Endothelial cell of umbilical vein (primary cell): ENCODE data around the gene MRPL58. TPM values are rescaled to one million over a fixed set of nuclear protein-coding genes. Genes with fewer than 3 reads are reported as not detected.

ENCODE experiments used
- BruUV-seq: library from RNA; stranded (reverse); fragments of 400-500 nt; replicated peaks from 2 replicates; lab custom pipeline; 2021; lab: Mats Ljungman, UMichigan
- CTCF ChIA-PET: fragments of 300-600, 350-600 bp; sonication (Branson Sonifier 250); formaldehyde crosslinking; loops from one replicate; lab custom pipeline; 2021; ENCODE audit warnings: antibody characterized with exemption, inconsistent platforms; lab: Charles Lee
- POLR2A ChIA-PET: fragments of 300-600, 350-600 bp; sonication (Branson Sonifier 250); formaldehyde crosslinking; loops from one replicate; lab custom pipeline; 2021; ENCODE audit warnings: antibody characterized with exemption, inconsistent platforms; lab: Charles Lee
- DNase-seq: peaks from one replicate; pipeline ENCODE4 v3.0.0-alpha.2; 2011; ENCODE audit warnings: low read depth, low spot score
- FAIRE-seq: peaks from 2 replicates; lab custom pipeline; 2011; peaks lifted over from hg19 to GRCh38; lab: Jason Lieb, UNC
- H2AFZ ChIP-seq: 2 replicates; pipeline ENCODE4 v1.6.0; 2012; ENCODE audit warnings: low read depth, low read length, control low read depth, inconsistent platforms
- H3K27ac ChIP-seq: 2 replicates; pipeline ENCODE4 v1.5.1; 2011; ENCODE audit warnings: low read depth, mild to moderate bottlenecking, control low read depth, low read length, moderate library complexity; ENCODE audit not compliant: insufficient read depth
- H3K27me3 ChIP-seq, 2 experiments: 2 replicates each; pipeline versions ENCODE4 v1.6.0 to v1.6.1; 2011; ENCODE audit warnings: low read length in 2 of 2, mixed read lengths in 1 of 2; ENCODE audit not compliant: control insufficient read depth in 2 of 2, insufficient read depth in 2 of 2
- H3K36me3 ChIP-seq, 2 experiments: 2 replicates in 1 of 2; 3 replicates in 1 of 2; pipeline ENCODE4 v1.5.1; 2011; ENCODE audit warnings: low read length in 2 of 2, mild to moderate bottlenecking in 1 of 2, moderate library complexity in 1 of 2; ENCODE audit not compliant: control insufficient read depth in 2 of 2, insufficient read depth in 2 of 2; ENCODE audit errors: extremely low read depth in 1 of 2
- H3K4me1 ChIP-seq: 3 replicates; pipeline ENCODE4 v1.5.1; 2011; ENCODE audit warnings: mild to moderate bottlenecking, low read length; ENCODE audit not compliant: control insufficient read depth, insufficient read depth; ENCODE audit errors: extremely low read depth
- H3K4me2 ChIP-seq: 2 replicates; pipeline ENCODE4 v1.6.1; 2011; ENCODE audit warnings: low read length, control low read depth, mixed read lengths; ENCODE audit not compliant: insufficient read depth
- H3K4me3 ChIP-seq, 3 experiments: fragments of 200-600 bp in 1 of 3; sonication (generic), shearing (Covaris generic) in 1 of 3; replicated peaks in 1 of 3; 2 replicates each; pipeline ENCODE4 v1.5.1; 2011 to 2016; ENCODE audit warnings: control low read depth in 3 of 3, low read length in 3 of 3, mild to moderate bottlenecking in 2 of 3, inconsistent platforms in 1 of 3, low read depth in 1 of 3, moderate library complexity in 1 of 3; ENCODE audit not compliant: insufficient read depth in 1 of 3
- H3K79me2 ChIP-seq: 2 replicates; pipeline ENCODE4 v1.6.0; 2012; ENCODE audit warnings: low read length, inconsistent platforms; ENCODE audit not compliant: control insufficient read depth, insufficient read depth
- H3K9ac ChIP-seq: replicated peaks from 2 replicates; pipeline ENCODE3; 2011; ENCODE audit warnings: low read length, control low read depth; ENCODE audit not compliant: insufficient read depth; ENCODE audit errors: extremely low read depth
- H3K9me1 ChIP-seq: replicated peaks from 3 replicates; pipeline ENCODE4 v1.6.0; 2011; ENCODE audit warnings: mild to moderate bottlenecking, low read length; ENCODE audit not compliant: control insufficient read depth, insufficient read depth; ENCODE audit errors: extremely low read depth
- H3K9me3 ChIP-seq: replicated peaks from 2 replicates; pipeline ENCODE4 v1.5.1; 2012; ENCODE audit warnings: low read length, inconsistent platforms; ENCODE audit not compliant: control insufficient read depth, insufficient read depth
- H4K20me1 ChIP-seq: replicated peaks from 2 replicates; pipeline ENCODE3; 2011; ENCODE audit warnings: mild to moderate bottlenecking, low read length; ENCODE audit not compliant: control insufficient read depth, insufficient read depth; ENCODE audit errors: extremely low read depth
- FOS ChIP-seq: IDR thresholded peaks from 2 replicates; pipeline ENCODE4 v1.6.1; 2011; ENCODE audit warnings: mild to moderate bottlenecking, low read length, moderate library complexity, borderline replicate concordance; ENCODE audit not compliant: insufficient read depth
- GATA2 ChIP-seq: IDR thresholded peaks from 2 replicates; pipeline ENCODE4 v1.7.0; 2011; ENCODE audit warnings: low read depth, mild to moderate bottlenecking, moderate library complexity, mixed read lengths, low read length; ENCODE audit not compliant: insufficient read length, insufficient read depth
- JUN ChIP-seq: IDR thresholded peaks from 2 replicates; pipeline ENCODE4 v1.6.1; 2011; ENCODE audit warnings: borderline replicate concordance, low read depth; ENCODE audit not compliant: insufficient read length, insufficient read depth
- POLR2A ChIP-seq: IDR thresholded peaks from 2 replicates; pipeline ENCODE4 v1.6.1; 2012; ENCODE audit warnings: low read depth, mild to moderate bottlenecking, control low read depth, low read length
- POLR2AphosphoS5 ChIP-seq: IDR thresholded peaks from 2 replicates; pipeline ENCODE4 v1.6.1; 2012; ENCODE audit warnings: low read depth, mild to moderate bottlenecking, control low read depth, low read length, moderate library complexity; ENCODE audit not compliant: insufficient read depth
- dilution Hi-C: fragments of 300-500 bp; cut with MboI; formaldehyde crosslinking; loops from one replicate; pipeline ENCODE4 v1.15.0; 2019; ENCODE audit warnings: low sequenced_read_pairs; ENCODE audit not compliant: extremely low pct_ligation_motif_present
- intact Hi-C: fragments of 100-400 bp; cut with micrococcal nuclease; formaldehyde crosslinking; loops from one replicate; pipeline ENCODE4 v1.10.0; 2022
- polyA plus RNA-seq, 4 experiments: library from polyadenylated mRNA; depleted of rRNA in 3 of 4; stranded (reverse) in 3 of 4; unstranded in 1 of 4; fragments of >200 nt; gene quantifications; 2 replicates each; pipeline versions ENCODE4 v1.2.1 to v1.2.3, GENCODE V29; 2011 to 2012; ENCODE audit warnings: missing spikeins in 1 of 4
- total RNA-seq: library from RNA; stranded (reverse); gene quantifications from 2 replicates; pipeline ENCODE4 v1.2.3, GENCODE V29; 2021
- TF ChIP-seq, protein P1 (sequence below): IDR thresholded peaks from 2 replicates; pipeline ENCODE4 v1.6.1; 2011; ENCODE audit not compliant: insufficient read depth, insufficient read length

MRPL58 gene
- total and polyA plus RNA-seq, 2 donors (not counting 3 experiments of a cell fraction or from before 2014, with no cell fraction given), result 38.0 to 43.7 TPM

DNA sequence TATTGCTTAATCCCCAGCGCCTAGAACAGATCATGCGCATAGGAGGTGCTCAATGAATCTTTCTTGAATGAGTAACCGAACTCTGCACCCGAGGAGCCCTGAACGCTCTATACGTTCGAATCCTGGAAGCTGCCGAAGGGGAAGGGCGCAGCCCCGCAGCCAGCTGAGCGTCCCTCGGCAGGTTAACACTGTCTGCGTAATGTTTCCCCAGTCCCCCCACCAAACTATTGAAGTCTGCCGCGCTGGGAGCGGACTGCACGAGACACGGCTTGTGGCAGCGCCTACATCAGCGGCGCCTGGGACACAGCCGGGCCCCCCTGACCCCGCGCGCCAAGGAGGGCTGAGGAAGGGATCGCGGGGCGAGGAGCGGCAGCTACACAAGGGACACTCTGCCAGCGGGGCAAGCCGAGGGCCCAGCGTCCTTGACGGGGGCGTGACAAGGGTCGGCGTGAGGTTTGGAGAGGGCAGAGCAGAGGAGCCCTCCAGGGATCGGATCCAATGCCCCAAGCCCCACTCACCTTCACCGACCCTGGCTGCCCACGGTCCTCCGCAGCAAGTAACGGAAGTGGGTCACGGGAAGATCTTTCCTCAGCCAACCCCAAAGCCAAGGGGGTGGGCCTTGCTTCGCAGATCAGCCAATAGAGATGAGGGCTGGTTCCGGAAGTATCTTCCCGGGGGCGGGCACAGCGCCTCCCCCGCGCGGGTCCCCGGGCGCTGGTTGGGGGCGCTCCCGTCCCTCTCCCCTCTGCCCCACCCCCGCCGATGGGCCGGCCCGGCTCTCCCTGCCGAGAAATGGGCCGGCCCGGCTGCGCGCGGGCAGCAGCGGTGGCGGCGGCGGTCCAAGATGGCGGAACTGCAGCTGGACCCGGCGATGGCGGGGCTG, 34.2 kb downstream of the MRPL58 start, which contains the start of the genes ATP5PD and KCTD2:
Gene ATP5PD (minus strand): TSS at position 563 of the 883 bp plus-strand sequence. CDS start 4,319 bp downstream, outside the sequence.
Gene KCTD2 (plus strand): TSS at position 819 of the 883 bp plus-strand sequence. CDS start 26 bp downstream, at position 845.
- FAIRE-seq (peak; percentile 96), DNase-seq (peak; percentile 98)
- peak within 1 kb of the TSS; percentile 74 for H2AFZ ChIP-seq
- no peaks in the 10 kb centered on the region for H4K20me1 ChIP-seq
- H3K9me1 ChIP-seq, result no peaks in the 10 kb centered on the region
- H3K4me1 ChIP-seq, result peaks cover 13% of the 10 kb centered on the region
- POLR2A ChIA-PET, result no interaction called here
- peak within 1 kb of the TSS; percentile 19 for H3K27ac ChIP-seq
- peak within 1 kb of the TSS; percentile 65 for H3K9ac ChIP-seq
- intact Hi-C loops, result loop anchor here (1.0 to 10.0 kb wide), 7 partner anchors 11 to 468 kb away; partner anchors contain the start of genes ARMC7, CASKIN2, SLC16A5 and SUMO2
- CTCF ChIA-PET, result interaction anchor here (0.6 to 1.5 kb wide), 6 partner anchors 10 to 155 kb away, joined by 3 to 9 read pairs (median 3); no protein-coding TSS in a partner anchor
- dilution Hi-C loops, result no loop called here
- H3K4me3 ChIP-seq, result peak within 1 kb of the TSS; percentile 58 to 93 (median 67)
- H3K79me2 ChIP-seq, result peaks cover 8% of the 10 kb centered on the region
- TSS peak; percentile 71 for BruUV-seq
- H3K27me3 ChIP-seq, result no peaks in the 10 kb centered on the region
- no peaks in the 10 kb centered on the region for H3K9me3 ChIP-seq
- H3K36me3 ChIP-seq, result peaks cover 0 to 6% of the 10 kb centered on the region in 2 experiments
- TF ChIP-seq FOS, result no peak
- TF ChIP-seq POLR2AphosphoS5, result peak; percentile 89
- TF ChIP-seq GATA2, result no peak
- TF ChIP-seq JUN, result no peak
- TF ChIP-seq, protein P1, sequence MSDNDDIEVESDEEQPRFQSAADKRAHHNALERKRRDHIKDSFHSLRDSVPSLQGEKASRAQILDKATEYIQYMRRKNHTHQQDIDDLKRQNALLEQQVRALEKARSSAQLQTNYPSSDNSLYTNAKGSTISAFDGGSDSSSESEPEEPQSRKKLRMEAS, result peak; percentile 23
- peak; percentile 93 for TF ChIP-seq POLR2A
- H3K4me2 ChIP-seq, result peak within 1 kb of the TSS; percentile 59
